ENCODE results near the gene PILRA. TPM values are rescaled to one million over a fixed set of nuclear protein-coding genes. Genes with fewer than 3 reads are reported as not detected.

The PILRA gene
- total and polyA plus RNA-seq, 2 of the 13 experiments (the other 11 are each of a cell fraction or from before 2014, with no cell fraction given) = 0.13 to 1.3 TPM

DNA sequence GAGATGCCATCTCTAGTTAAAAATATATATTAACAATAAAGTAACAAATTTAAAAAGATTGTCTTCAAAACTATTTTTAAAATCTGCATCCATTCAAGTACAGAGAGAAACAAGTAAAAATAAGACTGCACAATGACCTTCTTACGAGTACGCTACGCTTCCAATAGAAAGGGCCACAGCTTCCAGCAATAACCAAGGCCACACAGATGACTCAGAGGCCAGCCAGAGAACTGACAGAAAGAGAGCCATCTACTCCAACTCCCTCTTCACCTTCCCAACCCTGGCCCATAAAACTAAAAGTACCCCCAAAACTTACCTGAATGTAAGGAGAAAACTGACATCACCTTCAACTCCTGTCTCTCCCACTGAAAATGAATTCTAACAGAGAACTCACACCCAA, 26.8 kb downstream of the PILRA start:
- no TSS peak for BruUV-seq (replicated peaks)
- peaks cover 1 to 3% of the 10 kb centered on the region in 2 experiments; a peak in 2 of 5 replicates for H3K27me3 ChIP-seq (ENCODE audit: control insufficient read depth in 1 of 2, insufficient read depth in 2 of 2, low read length in 2 of 2)
- no peak overlapping the region for H3K9ac ChIP-seq (ENCODE audit: insufficient read depth, low read depth, low read length)
- POLR2A ChIA-PET = interaction anchor here (2.4 kb wide), 1 partner anchor 29 kb away, joined by 10 read pairs; the partner anchor contains the start of gene ZCWPW1
- in situ Hi-C loops (cut with HindIII; ENCODE audit: extremely low pct_ligation_motif_present, low pct_unique_long_range_greater_than_20kb) = no loop called here
- H2AFZ ChIP-seq (ENCODE audit: low read length) = no peak overlapping the region
- H4K20me1 ChIP-seq (ENCODE audit: insufficient read depth, low read length) = no peaks in the 10 kb centered on the region
- no peak overlapping the region for H3K4me2 ChIP-seq (ENCODE audit: low read depth, low read length)
- DNase-seq (ENCODE audit: low spot score) (no peak), FAIRE-seq (no peak), ATAC-seq (peak; percentile 16; the same call in 1 of the 3 replicates)
- H3K9me3 ChIP-seq (ENCODE audit: low read length) = no peaks in the 10 kb centered on the region
- TF ChIP-seq MXD4 (CRISPR knock-in tag; IDR thresholded peaks at IDR 0.05) = no peak
- no peaks in the 10 kb centered on the region for H3K36me3 ChIP-seq (replicated peaks in 1 of 2; ENCODE audit: control insufficient read depth in 1 of 2, insufficient read depth in 2 of 2, low read length in 2 of 2)
- H3K79me2 ChIP-seq (ENCODE audit: insufficient read depth, low read length) = no peaks in the 10 kb centered on the region
- CTCF ChIA-PET (ENCODE audit: low intra/inter-chr PET ratio, low total read pairs) = interaction anchor here (1.4 kb wide), 1 partner anchor 50 kb away, joined by 4 read pairs; no protein-coding TSS in a partner anchor
- intact Hi-C loops (cut with micrococcal nuclease; ENCODE audit: unreplicated experiment) = no loop called here
- WGBS (ENCODE audit: low lambda C conversion rate) = 86% methylated on average over 3 of the region's 3 CpGs
- no peak overlapping the region for H3K4me3 ChIP-seq (replicated peaks in 1 of 3; ENCODE audit: insufficient read depth in 1 of 3, low read depth in 2 of 3, low read length in 3 of 3)
- H3K4me1 ChIP-seq (ENCODE audit: insufficient read depth, low read length) = peaks cover 17% of the 10 kb centered on the region
- H3K27ac ChIP-seq (ENCODE audit: extremely low read length, insufficient read depth, low read length) = no peak overlapping the region

DNA sequence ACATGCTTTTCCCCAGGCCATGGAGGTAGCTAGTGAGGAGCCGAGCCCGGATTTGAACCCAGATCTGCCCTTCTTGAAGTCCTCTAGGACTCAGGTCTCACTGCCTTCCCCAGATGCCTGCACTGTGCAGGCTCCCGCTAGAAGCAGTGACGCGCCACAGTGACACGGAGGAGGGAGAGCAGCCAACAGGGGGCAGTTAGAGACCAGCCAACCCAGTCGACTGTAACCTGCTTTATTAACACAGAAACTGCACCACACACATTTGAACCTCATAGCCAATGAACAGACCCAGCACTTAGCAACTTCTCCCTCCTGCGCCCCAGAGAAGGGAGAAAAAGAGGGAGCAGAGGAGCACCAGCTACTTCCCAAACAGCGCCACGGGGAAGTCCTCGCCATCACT, 27.4 kb downstream of the PILRA start:
- Histone ChIP-seq H4K20me1 (ENCODE audit: insufficient read depth, low read length) (no peaks in the 10 kb centered on the region), H3K4me2 (ENCODE audit: low read depth, low read length) (no peak overlapping the region), H3K27me3 (ENCODE audit: control insufficient read depth in 1 of 2, insufficient read depth in 2 of 2, low read length in 2 of 2) (peaks cover 1 to 4% of the 10 kb centered on the region in 2 experiments; a peak in 2 of 5 replicates), H3K27ac (ENCODE audit: extremely low read length, insufficient read depth, low read length) (no peak overlapping the region), H3K9ac (ENCODE audit: insufficient read depth, low read depth, low read length) (no peak overlapping the region), H3K4me3 (replicated peaks in 1 of 3; ENCODE audit: insufficient read depth in 1 of 3, low read depth in 2 of 3, low read length in 3 of 3) (no peak overlapping the region), H3K9me3 (ENCODE audit: low read length) (no peaks in the 10 kb centered on the region), H3K4me1 (ENCODE audit: insufficient read depth, low read length) (peaks cover 17% of the 10 kb centered on the region), H2AFZ (ENCODE audit: low read length) (no peak overlapping the region), H3K36me3 (replicated peaks in 1 of 2; ENCODE audit: control insufficient read depth in 1 of 2, insufficient read depth in 2 of 2, low read length in 2 of 2) (no peaks in the 10 kb centered on the region), H3K79me2 (ENCODE audit: insufficient read depth, low read length) (no peaks in the 10 kb centered on the region)
- BruUV-seq (replicated peaks) = no TSS peak
- POLR2A ChIA-PET = interaction anchor here (1.2 kb wide), 1 partner anchor 28 kb away, joined by 5 read pairs; the partner anchor contains the start of gene ZCWPW1
- in situ Hi-C loops (cut with HindIII; ENCODE audit: extremely low pct_ligation_motif_present, low pct_unique_long_range_greater_than_20kb) = no loop called here
- WGBS (ENCODE audit: low lambda C conversion rate) = 83% methylated on average over 4 of the region's 11 CpGs
- DNase-seq (ENCODE audit: low spot score) (peak; percentile 42), FAIRE-seq (no peak), ATAC-seq (peak; percentile 94)
- CTCF ChIA-PET (ENCODE audit: low intra/inter-chr PET ratio, low total read pairs) = interaction anchor here (1.4 kb wide), 1 partner anchor 50 kb away, joined by 4 read pairs; no protein-coding TSS in a partner anchor
- intact Hi-C loops (cut with micrococcal nuclease; ENCODE audit: unreplicated experiment) = no loop called here
- TF ChIP-seq, protein P1, sequence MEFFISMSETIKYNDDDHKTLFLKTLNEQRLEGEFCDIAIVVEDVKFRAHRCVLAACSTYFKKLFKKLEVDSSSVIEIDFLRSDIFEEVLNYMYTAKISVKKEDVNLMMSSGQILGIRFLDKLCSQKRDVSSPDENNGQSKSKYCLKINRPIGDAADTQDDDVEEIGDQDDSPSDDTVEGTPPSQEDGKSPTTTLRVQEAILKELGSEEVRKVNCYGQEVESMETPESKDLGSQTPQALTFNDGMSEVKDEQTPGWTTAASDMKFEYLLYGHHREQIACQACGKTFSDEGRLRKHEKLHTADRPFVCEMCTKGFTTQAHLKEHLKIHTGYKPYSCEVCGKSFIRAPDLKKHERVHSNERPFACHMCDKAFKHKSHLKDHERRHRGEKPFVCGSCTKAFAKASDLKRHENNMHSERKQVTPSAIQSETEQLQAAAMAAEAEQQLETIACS (CRISPR knock-in tag; IDR thresholded peaks at IDR 0.05) = no peak
- TF ChIP-seq ZNF616 (CRISPR knock-in tag; IDR thresholded peaks at IDR 0.05; ENCODE audit: low read depth) (no peak), PITX1 (CRISPR knock-in tag; IDR thresholded peaks at IDR 0.05) (no peak), TBP (CRISPR knock-in tag; IDR thresholded peaks at IDR 0.05) (no peak), STAG1 (CRISPR knock-in tag; IDR thresholded peaks at IDR 0.05) (peak; percentile 78), RFXAP (CRISPR knock-in tag; IDR thresholded peaks at IDR 0.05; ENCODE audit: borderline replicate concordance) (no peak), ZNF256 (CRISPR knock-in tag; conservative IDR thresholded peaks at IDR 0.05) (no peak), SMC3 (IDR thresholded peaks at IDR 0.05; ENCODE audit: low read length) (0 out of 2 replicates have a peak, but pooled peaks have one; percentile 27), ZNF30 (CRISPR knock-in tag; IDR thresholded peaks at IDR 0.05) (no peak), CEBPG (CRISPR knock-in tag; IDR thresholded peaks at IDR 0.05) (no peak), NFRKB (IDR thresholded peaks at IDR 0.05) (no peak), MAFF (IDR thresholded peaks at IDR 0.05; ENCODE audit: low read depth, low read length) (no peak), TRIM24 (CRISPR knock-in tag; IDR thresholded peaks at IDR 0.05) (no peak)
- TF ChIP-seq, protein P2, sequence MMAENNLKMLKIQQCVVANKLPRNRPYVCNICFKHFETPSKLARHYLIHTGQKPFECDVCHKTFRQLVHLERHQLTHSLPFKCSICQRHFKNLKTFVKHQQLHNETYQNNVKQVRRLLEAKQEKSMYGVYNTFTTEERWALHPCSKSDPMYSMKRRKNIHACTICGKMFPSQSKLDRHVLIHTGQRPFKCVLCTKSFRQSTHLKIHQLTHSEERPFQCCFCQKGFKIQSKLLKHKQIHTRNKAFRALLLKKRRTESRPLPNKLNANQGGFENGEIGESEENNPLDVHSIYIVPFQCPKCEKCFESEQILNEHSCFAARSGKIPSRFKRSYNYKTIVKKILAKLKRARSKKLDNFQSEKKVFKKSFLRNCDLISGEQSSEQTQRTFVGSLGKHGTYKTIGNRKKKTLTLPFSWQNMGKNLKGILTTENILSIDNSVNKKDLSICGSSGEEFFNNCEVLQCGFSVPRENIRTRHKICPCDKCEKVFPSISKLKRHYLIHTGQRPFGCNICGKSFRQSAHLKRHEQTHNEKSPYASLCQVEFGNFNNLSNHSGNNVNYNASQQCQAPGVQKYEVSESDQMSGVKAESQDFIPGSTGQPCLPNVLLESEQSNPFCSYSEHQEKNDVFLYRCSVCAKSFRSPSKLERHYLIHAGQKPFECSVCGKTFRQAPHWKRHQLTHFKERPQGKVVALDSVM (CRISPR knock-in tag; IDR thresholded peaks at IDR 0.05) = no peak
- TF ChIP-seq, protein P3, sequence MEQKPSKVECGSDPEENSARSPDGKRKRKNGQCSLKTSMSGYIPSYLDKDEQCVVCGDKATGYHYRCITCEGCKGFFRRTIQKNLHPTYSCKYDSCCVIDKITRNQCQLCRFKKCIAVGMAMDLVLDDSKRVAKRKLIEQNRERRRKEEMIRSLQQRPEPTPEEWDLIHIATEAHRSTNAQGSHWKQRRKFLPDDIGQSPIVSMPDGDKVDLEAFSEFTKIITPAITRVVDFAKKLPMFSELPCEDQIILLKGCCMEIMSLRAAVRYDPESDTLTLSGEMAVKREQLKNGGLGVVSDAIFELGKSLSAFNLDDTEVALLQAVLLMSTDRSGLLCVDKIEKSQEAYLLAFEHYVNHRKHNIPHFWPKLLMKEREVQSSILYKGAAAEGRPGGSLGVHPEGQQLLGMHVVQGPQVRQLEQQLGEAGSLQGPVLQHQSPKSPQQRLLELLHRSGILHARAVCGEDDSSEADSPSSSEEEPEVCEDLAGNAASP (CRISPR knock-in tag; IDR thresholded peaks at IDR 0.05; ENCODE audit: borderline replicate concordance) = no peak

All from HepG2 (cell line).